Renal pelvis (tissue), 4 donors: Measurements from ENCODE around the gene DIAPH3. TPM values are rescaled to one million over a fixed set of nuclear protein-coding genes. Genes with fewer than 3 reads are reported as not detected.

ENCODE experiments used
- DNase-seq: peaks from one replicate; pipeline ENCODE4 v3.0.0-alpha.2; 2013
- polyA plus RNA-seq, 3 donors: library from polyadenylated mRNA; unstranded; fragments of 120-200 nt; gene quantifications; one replicate each; pipeline ENCODE4 v1.2.1, GENCODE V29; 2013; ENCODE audit not compliant: insufficient read length in 3 of 3

Gene DIAPH3
- polyA plus RNA-seq, 3 donors = 11.5 to 12.9 (median 11.6) TPM

- DNase-seq = no peak
Observed at GRCh38 chr13:59960683-59961082, 203.0 kb downstream of the DIAPH3 start.

- DNase-seq = no peak
Observed at GRCh38 chr13:59957438-59957837, 206.3 kb downstream of the DIAPH3 start.

- DNase-seq = no peak
Observed at GRCh38 chr13:59954601-59955000, 209.1 kb downstream of the DIAPH3 start.

GRCh38 chr13:59951011-59951410, 212.7 kb downstream of the DIAPH3 start:
- DNase-seq = no peak

GRCh38 chr13:59950266-59950665, 213.5 kb downstream of the DIAPH3 start:
- DNase-seq = no peak

GRCh38 chr13:59948686-59949085, 215.0 kb downstream of the DIAPH3 start:
- no peak for DNase-seq

GRCh38 chr13:59946944-59947343, 216.8 kb downstream of the DIAPH3 start:
- no peak for DNase-seq

GRCh38 chr13:59931621-59932020, 232.1 kb downstream of the DIAPH3 start:
- DNase-seq = no peak

GRCh38 chr13:59924256-59924655, 239.5 kb downstream of the DIAPH3 start:
- DNase-seq = no peak

GRCh38 chr13:59915252-59915651, 248.5 kb downstream of the DIAPH3 start:
- DNase-seq = no peak

- no peak for DNase-seq
Observed at GRCh38 chr13:59914556-59914955, 249.2 kb downstream of the DIAPH3 start.

- DNase-seq = peak; percentile 22
Observed at GRCh38 chr13:59906413-59907049, 257.2 kb downstream of the DIAPH3 start.

- DNase-seq = no peak
Observed at GRCh38 chr13:59901191-59901590, 262.5 kb downstream of the DIAPH3 start.

- no peak for DNase-seq
Observed at GRCh38 chr13:59898066-59898465, 265.7 kb downstream of the DIAPH3 start.

GRCh38 chr13:59893266-59893665, 270.5 kb downstream of the DIAPH3 start:
- DNase-seq = peak; percentile 12

- no peak for DNase-seq
Observed at GRCh38 chr13:59891053-59891452, 272.7 kb downstream of the DIAPH3 start.

- DNase-seq = no peak
Observed at GRCh38 chr13:59890054-59890453, 273.7 kb downstream of the DIAPH3 start.

GRCh38 chr13:59888408-59888807, 275.3 kb downstream of the DIAPH3 start:
- no peak for DNase-seq

GRCh38 chr13:59885076-59885475, 278.7 kb downstream of the DIAPH3 start:
- no peak for DNase-seq

GRCh38 chr13:59883885-59884284, 279.8 kb downstream of the DIAPH3 start:
- DNase-seq = no peak

- DNase-seq = no peak
Observed at GRCh38 chr13:59880468-59880867, 283.3 kb downstream of the DIAPH3 start.

- peak; percentile 41 for DNase-seq
Observed at GRCh38 chr13:59879281-59879680, 284.4 kb downstream of the DIAPH3 start.

- DNase-seq = no peak
Observed at GRCh38 chr13:59877933-59878332, 285.8 kb downstream of the DIAPH3 start.

GRCh38 chr13:59874973-59875372, 288.8 kb downstream of the DIAPH3 start:
- no peak for DNase-seq
